Smooth muscle cell (in vitro differentiated cells): ENCODE data around the gene IMPDH2. TPM values are rescaled to one million over a fixed set of nuclear protein-coding genes. Genes with fewer than 3 reads are reported as not detected.
A peak's percentile ranks its signal among the peaks of the same experiment; 100 is the strongest.

ENCODE experiments used
- DNase-seq: peaks from one replicate; lab custom pipeline; 2025; ENCODE audit not compliant: unreplicated experiment; lab: John Stamatoyannopoulos, UW
- H2AFZ ChIP-seq: fragments of 200-600 bp; sonication (generic); 2 replicates; pipeline ENCODE4 v1.6.0; 2016; ENCODE audit warnings: antibody characterized with exemption, low read depth, mild to moderate bottlenecking
- H3F3A ChIP-seq: fragments of 200-600 bp; sonication (generic); 2 replicates; pipeline ENCODE4 v1.6.0; 2017; ENCODE audit warnings: antibody characterized with exemption, low read depth
- H3K27ac ChIP-seq: fragments of 200-600 bp; sonication (generic); 2 replicates; pipeline ENCODE4 v1.5.1; 2016; ENCODE audit warnings: low read depth, mild to moderate bottlenecking
- H3K27me3 ChIP-seq: fragments of 200-600 bp; sonication (generic); 2 replicates; pipeline ENCODE4 v1.6.1; 2016; ENCODE audit warnings: low read depth, mild to moderate bottlenecking
- H3K36me3 ChIP-seq: fragments of 200-600 bp; sonication (generic); 2 replicates; pipeline ENCODE4 v1.5.1; 2016; ENCODE audit warnings: low read depth
- H3K4me1 ChIP-seq: fragments of 200-600 bp; sonication (generic); 2 replicates; pipeline ENCODE4 v1.5.1; 2016; ENCODE audit warnings: low read depth
- H3K4me2 ChIP-seq: fragments of 200-600 bp; sonication (generic); 2 replicates; pipeline ENCODE4 v1.6.0; 2016; ENCODE audit warnings: mild to moderate bottlenecking
- H3K4me3 ChIP-seq: fragments of 200-600 bp; sonication (generic); 2 replicates; pipeline ENCODE4 v1.5.1; 2016; ENCODE audit warnings: mild to moderate bottlenecking
- H3K79me2 ChIP-seq: fragments of 200-600 bp; sonication (generic); 2 replicates; pipeline ENCODE4 v1.6.0; 2016; ENCODE audit warnings: low read depth, mild to moderate bottlenecking
- H3K9ac ChIP-seq: fragments of 200-600 bp; sonication (generic); 2 replicates; pipeline ENCODE4 v1.6.0; 2016; ENCODE audit warnings: low read depth
- H3K9me3 ChIP-seq: fragments of 200-600 bp; sonication (generic); replicated peaks from 2 replicates; pipeline ENCODE4 v1.5.1; 2016; ENCODE audit warnings: low read depth
- H4K20me1 ChIP-seq: fragments of 200-600 bp; sonication (generic); 2 replicates; pipeline ENCODE4 v1.6.0; 2016; ENCODE audit warnings: low read depth
- CTCF ChIP-seq: fragments of 200-600 bp; sonication (generic); IDR thresholded peaks from 2 replicates; pipeline ENCODE4 v1.5.1; 2017; ENCODE audit warnings: borderline replicate concordance, mild to moderate bottlenecking, antibody characterized with exemption; ENCODE audit not compliant: insufficient read depth, poor library complexity, severe bottlenecking
- WGBS: methylation state at CpG from one replicate; pipeline ENCODE4 v1.1.7; 2016; ENCODE audit warnings: low lambda C conversion rate; 5-methylcytosine and 5-hydroxymethylcytosine counted together
- polyA plus RNA-seq: library from polyadenylated mRNA; unstranded; fragments of >200 nt; fragmentation: Nextera tagmentation; extraction: Ambion mirVana; gene quantifications from 2 replicates; pipeline ENCODE4 v1.2.1, GENCODE V29; 2016
- total RNA-seq: library from RNA; depleted of rRNA; stranded (reverse); fragments of >200 nt; gene quantifications from 2 replicates; pipeline ENCODE4 v1.2.3, GENCODE V29; 2014

IMPDH2 gene
- total and polyA plus RNA-seq, 2 experiments from 2014 or later, result 105 to 121 TPM

GRCh38 chr3:49020330-49021212 lies 8.6 kb downstream of the IMPDH2 start:
- peaks cover 6% of the 10 kb centered on the region for H4K20me1 ChIP-seq
- WGBS, result 3% methylated on average over 44 of the region's 51 CpGs
- H2AFZ ChIP-seq, result no peak overlapping the region
- peaks cover 29% of the 10 kb centered on the region for H3F3A ChIP-seq
- H3K9me3 ChIP-seq, result no peaks in the 10 kb centered on the region
- H3K4me1 ChIP-seq, result peaks cover 22% of the 10 kb centered on the region
- H3K4me2 ChIP-seq, result peak overlapping the region; percentile 97
- H3K27ac ChIP-seq, result peak overlapping the region; percentile 99
- H3K27me3 ChIP-seq, result no peaks in the 10 kb centered on the region
- peak overlapping the region; percentile 75 for H3K4me3 ChIP-seq
- no peak for DNase-seq
- TF ChIP-seq CTCF, result no peak
- peaks cover 39% of the 10 kb centered on the region for H3K79me2 ChIP-seq
- H3K36me3 ChIP-seq, result no peaks in the 10 kb centered on the region
- H3K9ac ChIP-seq, result peak overlapping the region; percentile 86

GRCh38 chr3:49019941-49020329 lies 9.3 kb downstream of the IMPDH2 start:
- peaks cover 39% of the 10 kb centered on the region for H3K79me2 ChIP-seq
- no peak for TF ChIP-seq CTCF
- no peaks in the 10 kb centered on the region for H3K36me3 ChIP-seq
- peak overlapping the region; percentile 97 for H3K4me2 ChIP-seq
- no peak for DNase-seq
- peaks cover 22% of the 10 kb centered on the region for H3K4me1 ChIP-seq
- H3K27me3 ChIP-seq, result no peaks in the 10 kb centered on the region
- 27% methylated on average over 12 of the region's 12 CpGs for WGBS
- H3K4me3 ChIP-seq, result peak overlapping the region; percentile 75
- peak overlapping the region; percentile 86 for H3K9ac ChIP-seq
- H3K27ac ChIP-seq, result peak overlapping the region; percentile 99
- no peak overlapping the region for H2AFZ ChIP-seq
- H3F3A ChIP-seq, result peaks cover 31% of the 10 kb centered on the region
- peaks cover 12% of the 10 kb centered on the region for H4K20me1 ChIP-seq
- H3K9me3 ChIP-seq, result no peaks in the 10 kb centered on the region

- H3K9ac ChIP-seq, result peak overlapping the region; percentile 19
- peak overlapping the region; percentile 97 for H3K4me2 ChIP-seq
- H3K4me1 ChIP-seq, result peaks cover 22% of the 10 kb centered on the region
- no peaks in the 10 kb centered on the region for H3K36me3 ChIP-seq
- no peak for DNase-seq
- WGBS, result 4% methylated on average over 18 of the region's 18 CpGs
- peaks cover 25% of the 10 kb centered on the region for H4K20me1 ChIP-seq
- H3K27ac ChIP-seq, result peak overlapping the region; percentile 71
- no peak for TF ChIP-seq CTCF
- peaks cover 36% of the 10 kb centered on the region for H3K79me2 ChIP-seq
- peak overlapping the region; percentile 75 for H3K4me3 ChIP-seq
- H3F3A ChIP-seq, result peaks cover 26% of the 10 kb centered on the region
- H2AFZ ChIP-seq, result peak overlapping the region; percentile 26
- no peaks in the 10 kb centered on the region for H3K9me3 ChIP-seq
- no peaks in the 10 kb centered on the region for H3K27me3 ChIP-seq
Measured at GRCh38 chr3:49018707-49019006, 10.5 kb downstream of the IMPDH2 start.
